GM18507 (cell line): ENCODE results near the gene NRP1.

Experiments
- DNase-seq: peaks from one replicate; pipeline ENCODE4 v3.0.0; 2011; ENCODE audit warnings: low read depth; ENCODE audit not compliant: insufficient read length; ENCODE audit errors: extremely low spot score
- FAIRE-seq: peaks from 2 replicates; lab custom pipeline; 2011; peaks lifted over from hg19 to GRCh38; lab: Jason Lieb, UNC

NRP1 gene

DNA sequence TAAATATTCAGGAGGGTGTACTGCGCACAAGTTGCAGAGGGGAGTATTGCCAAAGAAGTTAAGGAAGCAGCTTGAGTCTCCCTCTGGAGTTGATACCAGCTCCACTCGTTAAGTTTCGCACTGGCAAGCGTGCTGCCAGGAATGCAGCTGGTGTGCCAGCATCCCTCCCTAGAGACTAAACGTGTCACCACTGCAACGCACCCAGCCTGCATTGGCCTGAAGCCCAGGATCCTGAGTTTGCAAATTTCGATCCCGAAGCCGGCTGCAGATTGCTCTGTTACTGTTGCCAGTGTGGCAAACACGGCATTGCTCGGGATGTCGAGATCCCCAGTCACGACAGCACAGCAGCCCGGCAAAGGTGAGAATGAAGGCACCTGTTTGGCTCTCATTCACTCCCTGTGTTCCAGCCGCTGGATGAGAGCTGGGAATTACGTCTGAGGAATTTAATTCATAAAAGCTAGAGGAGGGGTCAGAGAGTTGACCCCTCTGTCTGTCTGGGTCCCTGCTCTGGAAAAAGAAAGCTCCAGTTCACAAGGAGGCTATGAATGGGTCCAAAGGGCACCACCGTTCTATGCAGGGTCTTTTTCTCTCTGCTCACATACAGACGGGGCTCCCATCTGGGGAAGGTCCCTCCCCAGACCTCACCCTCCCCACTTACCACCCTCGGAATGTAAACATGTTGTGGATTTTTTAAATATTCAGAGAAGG lies 61.0 kb downstream of the NRP1 start:
- FAIRE-seq (no peak), DNase-seq (no peak)

DNA sequence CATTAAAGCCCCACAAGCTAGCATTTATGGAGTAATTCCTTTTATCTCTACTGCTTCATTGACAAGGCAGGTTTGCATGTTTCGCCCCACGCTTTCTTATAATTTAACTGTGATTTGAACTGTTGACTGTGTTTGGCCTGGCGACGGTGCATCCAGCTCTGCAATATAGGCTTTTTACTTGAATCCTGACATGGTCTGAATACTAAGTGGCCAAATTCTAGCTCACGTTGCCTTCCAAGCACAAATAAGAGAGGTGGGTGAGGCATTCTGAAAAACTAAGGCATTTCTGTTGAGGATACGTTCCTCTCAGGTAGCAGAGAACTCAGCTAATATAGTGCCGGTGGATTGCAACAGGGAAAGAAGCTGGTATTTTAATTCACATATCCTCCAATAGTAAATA lies 61.8 kb downstream of the NRP1 start:
- no peak for FAIRE-seq

DNA sequence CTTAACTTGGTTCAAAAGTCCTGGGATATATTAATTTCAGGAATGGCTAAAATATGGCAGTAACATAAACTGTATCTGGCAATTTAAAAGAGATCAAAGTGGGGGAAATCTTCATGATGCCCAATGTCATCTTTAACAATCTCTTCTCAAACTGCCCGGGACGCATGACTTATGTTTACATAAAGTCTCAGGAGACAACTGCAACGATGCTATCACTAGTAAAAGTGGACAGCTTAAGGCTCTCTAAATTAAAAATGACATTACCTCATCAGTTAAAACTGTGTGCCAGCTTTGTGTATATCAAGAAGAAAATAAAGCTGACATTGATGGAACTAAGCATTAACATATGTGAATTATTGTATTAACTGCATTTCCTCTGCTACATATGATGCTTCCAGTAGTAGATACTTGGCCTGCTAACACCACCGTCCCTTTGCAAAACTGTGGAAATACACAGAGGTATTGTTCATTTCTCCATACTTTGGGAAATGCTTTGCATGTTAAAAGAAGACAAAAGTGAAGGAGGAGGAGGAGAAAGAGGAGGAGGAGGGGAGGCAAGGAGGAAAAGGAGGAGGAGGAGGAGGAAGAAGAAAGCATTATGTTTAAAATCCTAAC lies 62.4 kb downstream of the NRP1 start:
- peak; percentile 24 for FAIRE-seq
- DNase-seq, result no peak

More for the DNA sequence above, 61.8 kb downstream of the NRP1 start:
- DNase-seq, result no peak

DNA sequence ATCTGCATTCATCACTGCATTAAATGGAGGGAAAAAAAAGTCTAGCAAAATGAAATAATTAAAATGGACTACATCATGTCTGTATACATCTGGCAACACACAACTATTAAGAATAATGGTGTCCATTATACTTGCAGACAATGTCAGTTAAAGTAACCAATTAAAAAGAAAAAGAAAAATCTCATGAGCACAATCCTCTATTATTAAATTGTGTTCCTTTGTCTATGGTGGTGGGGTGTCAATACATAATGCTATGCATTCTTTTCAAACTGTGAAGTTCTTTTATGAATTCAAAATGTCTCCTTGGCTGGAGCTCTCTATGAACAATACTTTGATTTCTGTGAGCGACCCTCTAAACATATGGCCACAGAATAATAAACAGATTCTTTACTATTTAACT lies 63.5 kb downstream of the NRP1 start:
- FAIRE-seq (no peak), DNase-seq (no peak)

DNA sequence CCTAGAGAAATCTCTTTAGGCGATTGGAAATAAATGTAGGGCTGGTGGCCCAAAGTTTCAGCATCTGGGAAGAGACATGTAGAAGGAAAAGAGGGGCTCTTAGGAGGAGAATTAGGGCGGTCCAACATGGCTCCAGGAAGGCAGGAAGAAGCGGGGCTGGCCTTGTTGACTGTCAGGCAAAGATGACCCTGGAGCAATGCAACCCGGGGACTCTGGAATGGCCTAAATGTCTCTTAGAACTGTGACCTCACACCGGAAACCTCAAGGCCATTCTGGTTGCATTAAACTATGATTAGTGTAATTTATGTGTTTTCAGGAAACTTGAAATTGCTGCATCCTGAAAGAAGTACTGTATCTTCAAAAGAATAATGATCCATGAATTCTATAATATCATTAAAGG lies 66.8 kb downstream of the NRP1 start:
- FAIRE-seq (no peak), DNase-seq (no peak)

DNA sequence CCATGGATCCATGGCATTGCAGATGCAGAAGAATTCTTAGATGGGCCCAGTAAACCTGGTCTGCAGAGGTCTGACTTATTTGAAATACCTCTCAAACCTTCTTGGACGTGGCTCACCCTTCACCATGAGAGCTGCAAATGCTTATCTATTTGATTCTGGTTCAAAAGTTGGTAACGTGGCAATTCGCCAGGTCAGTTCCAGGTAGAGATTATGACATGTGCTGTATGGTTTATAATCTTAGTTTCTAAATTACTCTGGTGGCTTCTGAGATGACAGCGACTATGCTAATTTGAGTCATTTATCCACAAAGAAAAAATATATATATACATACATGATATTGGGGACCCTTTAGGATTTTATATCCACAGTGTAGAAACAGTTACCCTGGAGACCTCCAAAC lies 68.8 kb downstream of the NRP1 start:
- FAIRE-seq, result no peak
- no peak for DNase-seq

DNA sequence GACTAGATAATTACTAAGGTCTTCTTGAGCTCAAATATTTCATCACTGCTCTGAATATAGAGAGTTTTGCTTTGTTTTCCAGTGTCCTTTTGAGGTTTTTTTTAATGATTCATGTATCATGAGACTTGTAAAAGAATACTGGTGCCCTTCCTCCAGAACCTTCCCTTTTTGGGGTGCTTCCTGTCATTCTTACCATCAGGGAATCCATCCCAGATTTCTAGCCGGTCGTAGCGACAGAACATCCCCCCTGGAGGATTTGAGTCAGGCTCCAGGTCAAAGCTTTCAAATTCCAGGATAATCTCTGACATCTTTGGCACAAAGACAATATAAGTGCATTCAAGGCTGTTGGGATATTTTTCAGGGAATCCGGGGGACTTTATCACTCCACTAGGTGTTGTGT lies 71.0 kb downstream of the NRP1 start:
- no peak for DNase-seq
- no peak for FAIRE-seq

DNA sequence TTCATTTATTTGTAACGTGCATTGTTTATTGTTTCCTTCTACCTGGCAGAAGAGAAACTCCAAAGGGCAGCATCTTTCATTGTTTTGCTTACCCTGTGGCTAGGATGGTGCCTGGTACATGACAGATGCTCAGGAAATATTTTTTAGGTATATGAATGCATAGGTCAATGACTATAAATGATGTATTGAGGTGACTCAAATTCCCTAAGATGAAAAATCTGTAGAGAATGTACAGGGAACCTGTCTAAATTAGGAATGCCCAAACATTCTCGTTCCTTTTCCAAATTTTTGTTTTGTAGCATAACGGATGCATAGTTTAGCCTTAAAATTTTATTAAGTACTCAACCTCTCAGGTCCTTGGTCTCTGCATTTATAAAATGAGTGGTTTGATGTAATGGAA lies 71.6 kb downstream of the NRP1 start:
- no peak for FAIRE-seq
- no peak for DNase-seq

DNA sequence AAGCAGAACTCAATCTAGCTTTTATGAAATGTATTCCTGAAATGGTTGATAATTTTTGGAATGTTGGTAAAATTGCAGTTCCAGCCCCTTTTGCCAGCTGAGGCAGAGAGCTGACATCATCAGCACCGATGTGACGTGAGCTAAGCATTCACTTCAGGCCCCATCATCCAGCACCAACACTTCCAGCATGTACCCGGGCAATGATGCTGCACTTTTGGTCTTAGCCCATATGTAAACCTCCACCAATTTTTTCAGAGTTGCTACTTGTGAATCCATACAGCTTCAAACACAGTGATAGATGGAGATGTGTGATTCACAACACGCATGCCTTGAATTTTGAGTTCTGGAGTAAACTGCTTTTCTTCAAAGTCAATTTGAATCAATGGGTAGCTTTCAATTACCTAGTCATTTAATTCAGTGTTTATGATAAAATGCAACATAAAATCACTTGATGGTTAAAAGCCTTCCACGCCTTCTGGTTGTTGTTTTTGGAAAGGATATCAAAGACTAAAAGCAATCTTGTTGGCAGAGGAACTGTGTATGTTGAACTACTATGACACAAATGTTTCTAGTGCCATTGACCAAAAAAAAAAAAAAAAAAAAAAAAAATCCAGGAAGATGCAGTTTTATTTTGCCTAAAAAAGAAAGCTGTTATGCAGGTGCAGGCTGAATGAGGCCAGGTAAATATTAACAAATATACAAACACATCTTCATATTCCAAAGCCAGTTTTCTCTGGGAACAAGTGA lies 73.9 kb downstream of the NRP1 start:
- FAIRE-seq (no peak), DNase-seq (no peak)

DNA sequence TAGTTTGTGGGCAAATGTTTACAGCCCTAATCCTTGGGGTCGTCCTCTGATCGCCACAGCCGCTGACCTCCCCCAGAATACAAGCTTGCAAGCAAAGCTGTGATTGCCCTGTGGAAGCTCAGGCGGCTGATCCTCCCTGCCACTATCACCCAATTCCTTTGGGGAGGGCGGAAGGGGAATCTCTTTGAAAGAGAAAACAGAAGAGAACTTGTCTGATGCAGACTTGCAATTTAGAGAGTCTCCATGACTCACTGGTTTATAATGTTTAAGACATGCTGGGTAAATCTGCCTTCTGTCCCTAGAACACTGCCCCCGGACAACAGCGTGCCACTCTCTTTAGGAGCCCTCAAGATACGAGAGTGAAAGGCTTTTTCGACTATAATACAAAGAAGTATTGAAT lies 75.5 kb downstream of the NRP1 start:
- FAIRE-seq, result no peak
- DNase-seq, result no peak

DNA sequence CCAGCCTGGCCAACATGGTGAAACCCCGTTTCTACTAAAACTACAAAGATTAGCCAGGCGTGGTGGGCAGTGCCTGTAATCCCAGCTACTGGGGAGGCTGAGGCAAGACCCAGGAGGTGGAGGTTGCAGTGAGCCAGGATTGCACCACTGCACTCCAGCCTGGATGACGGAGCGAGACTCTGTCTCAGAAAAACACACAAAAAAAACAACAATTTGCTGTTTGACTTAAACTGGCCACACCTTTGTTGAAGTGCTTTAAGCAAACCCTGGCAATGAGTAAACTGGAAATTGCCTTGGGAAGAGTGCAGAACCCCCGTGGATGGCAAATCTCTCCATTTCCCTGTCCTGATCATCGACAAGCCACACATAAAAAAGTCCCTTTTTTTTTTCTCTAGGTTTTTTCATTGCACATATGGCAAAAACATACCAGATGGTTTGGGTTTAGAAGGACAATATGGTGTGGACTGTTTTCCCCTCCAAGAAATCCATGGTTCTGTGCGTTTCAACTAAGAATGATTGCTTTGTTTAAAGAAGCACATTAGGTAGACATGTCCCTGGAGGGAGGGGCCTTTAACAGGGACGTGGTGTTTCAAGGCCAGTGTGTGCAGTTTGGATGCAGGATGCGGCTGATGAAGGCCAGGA lies 76.9 kb downstream of the NRP1 start:
- DNase-seq, result no peak
- FAIRE-seq, result no peak

DNA sequence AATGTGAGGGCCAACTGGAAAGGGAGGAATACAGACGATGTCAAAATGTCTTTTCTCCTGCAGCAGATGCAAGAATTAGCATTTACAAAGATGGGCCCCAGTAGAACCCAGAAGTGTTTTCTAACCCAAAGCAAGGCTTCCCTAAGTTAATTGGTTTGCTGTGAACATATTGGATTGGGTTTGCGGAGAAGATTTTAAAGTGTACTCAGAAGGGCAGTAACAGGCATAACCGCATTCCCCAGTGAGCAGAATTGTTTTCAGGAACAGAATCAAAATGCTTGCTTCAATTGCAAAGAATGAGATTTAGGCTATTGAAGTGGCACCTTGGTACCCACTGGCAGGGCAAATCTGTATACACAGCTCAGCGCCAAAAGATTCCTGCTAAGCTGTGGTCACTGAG lies 78.0 kb downstream of the NRP1 start:
- no peak for DNase-seq
- FAIRE-seq, result no peak

DNA sequence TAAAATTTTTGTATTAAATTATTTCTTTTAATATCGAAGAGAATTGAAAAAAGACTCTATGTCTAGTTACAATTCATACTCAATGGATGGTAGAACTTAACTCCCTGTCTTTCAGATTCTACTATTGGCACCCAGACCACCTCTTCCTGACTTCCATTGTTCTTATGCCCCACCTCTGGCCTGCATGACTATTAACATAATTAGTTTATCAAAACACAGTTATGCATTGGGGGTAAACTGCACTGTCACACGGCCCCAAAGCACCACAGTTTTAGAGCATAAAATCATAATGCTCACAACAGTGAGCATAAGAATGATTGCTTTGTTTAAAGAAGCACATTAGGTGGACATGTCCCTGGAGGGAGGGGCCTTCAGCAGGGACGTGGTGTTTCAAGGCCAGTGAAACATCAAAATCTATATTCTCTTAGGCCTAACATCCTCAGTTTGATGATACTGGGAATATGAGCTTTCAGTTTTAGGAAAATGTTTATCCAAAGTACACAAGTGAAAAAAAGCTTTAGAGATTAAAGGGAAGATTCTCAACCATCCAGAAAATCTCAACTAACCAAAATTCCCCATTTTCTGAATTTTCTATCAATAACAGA lies 79.8 kb downstream of the NRP1 start:
- DNase-seq, result no peak
- FAIRE-seq, result no peak

DNA sequence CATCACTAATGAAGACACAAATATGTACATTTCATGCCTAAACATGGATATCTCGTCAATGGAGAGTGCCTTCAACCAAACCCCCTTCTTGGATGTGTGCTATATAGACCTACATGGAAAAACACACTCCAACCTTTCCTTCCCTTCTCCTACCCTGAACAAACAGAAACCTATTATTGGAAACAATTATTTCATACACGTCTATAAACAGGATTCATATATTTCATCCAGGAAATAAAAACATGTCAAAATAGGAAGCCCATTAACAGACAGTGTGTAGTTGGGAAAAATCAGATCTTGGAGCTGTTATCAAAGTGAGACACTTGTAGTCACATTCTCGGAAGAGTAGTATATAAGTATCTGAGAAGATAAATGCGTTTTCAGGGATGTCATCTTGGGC lies 81.1 kb downstream of the NRP1 start:
- FAIRE-seq (no peak), DNase-seq (no peak)

DNA sequence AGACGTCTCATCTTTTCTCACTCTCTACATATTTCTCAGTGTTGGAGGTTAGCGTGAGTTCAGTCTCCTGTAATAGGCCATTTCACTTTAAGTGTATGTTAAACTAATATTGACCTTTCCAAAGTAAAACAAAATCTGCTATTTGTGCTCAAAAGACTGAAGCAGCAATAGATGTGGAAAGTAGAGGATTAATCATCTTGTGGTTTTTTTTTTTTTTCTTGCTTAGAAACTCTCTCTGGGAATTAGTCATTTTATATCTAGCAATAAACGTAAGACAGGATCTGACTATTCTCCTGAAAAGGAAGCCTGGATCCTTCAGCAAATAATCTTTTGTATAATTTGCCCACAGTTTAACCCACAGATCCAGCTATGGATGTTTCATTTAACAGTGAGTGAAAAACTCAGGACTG lies 81.7 kb downstream of the NRP1 start:
- no peak for DNase-seq
- no peak for FAIRE-seq

DNA sequence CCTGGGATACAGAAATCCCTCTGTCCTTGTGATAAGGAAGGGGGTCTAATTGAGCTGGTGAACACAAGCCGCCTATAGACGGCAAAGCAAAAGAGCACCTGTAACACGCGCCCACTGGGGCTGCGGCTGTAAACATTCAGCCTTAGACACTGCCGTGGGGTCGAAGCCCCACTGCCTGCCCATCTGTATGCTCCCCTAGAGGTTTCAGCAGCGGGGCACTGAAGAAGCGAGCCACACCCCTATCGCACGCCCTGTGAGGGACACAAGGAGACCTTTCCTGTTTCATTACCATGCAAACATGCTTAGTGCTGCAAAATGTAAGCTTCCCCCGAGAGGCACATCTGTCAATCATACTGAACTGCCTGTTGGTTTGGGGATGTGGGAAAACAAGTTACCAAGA lies 82.1 kb downstream of the NRP1 start:
- DNase-seq (no peak), FAIRE-seq (no peak)

DNA sequence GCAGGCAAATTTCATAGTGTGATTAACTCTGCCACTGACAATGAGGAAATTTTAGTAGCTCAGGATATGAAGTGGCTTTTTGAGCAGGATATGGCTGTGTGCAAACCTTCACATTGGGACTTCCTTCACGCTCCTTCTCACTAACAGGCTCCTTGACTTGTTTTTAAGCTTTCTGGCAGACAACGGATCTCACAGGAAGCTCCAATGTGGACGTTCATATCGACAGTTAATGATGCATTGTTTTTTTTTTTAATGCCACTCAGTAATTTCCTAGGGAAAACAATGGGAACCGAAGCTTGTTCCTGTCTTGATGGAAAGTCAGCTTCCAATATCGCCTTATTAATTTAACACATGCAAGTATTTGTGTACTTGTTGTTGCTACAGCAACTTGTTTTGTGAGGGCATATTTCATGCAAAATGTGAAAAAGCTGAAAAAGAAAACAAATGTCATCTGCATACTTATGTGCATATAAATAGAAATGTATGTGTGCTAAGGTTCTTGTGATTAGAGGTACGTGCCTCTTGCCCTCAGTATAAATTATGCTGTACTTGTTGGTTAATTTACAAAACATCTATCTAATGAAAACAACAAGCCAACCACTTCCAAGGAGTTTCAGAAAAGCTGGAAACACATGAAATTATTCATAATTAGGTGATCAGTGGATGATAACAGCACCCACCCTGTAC lies 84.7 kb downstream of the NRP1 start:
- no peak for FAIRE-seq
- no peak for DNase-seq

DNA sequence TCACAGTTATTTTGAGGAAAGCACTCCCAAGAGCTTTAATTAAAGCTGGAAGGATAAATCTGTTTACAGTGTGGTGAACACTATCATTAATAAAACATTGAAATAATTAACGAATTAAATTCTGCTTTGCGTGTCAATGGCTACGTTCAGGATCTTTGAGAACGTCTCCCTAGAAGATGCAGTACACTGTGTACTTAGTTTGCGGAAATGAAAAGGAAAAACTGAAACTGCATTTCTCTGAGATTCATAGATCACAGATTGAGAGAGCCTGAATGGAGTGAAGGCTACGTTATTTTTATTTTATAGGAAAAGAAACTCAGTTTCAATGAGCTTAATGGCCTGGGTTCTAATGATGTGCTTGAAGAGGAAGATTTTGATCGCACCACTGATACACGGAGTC lies 85.3 kb downstream of the NRP1 start:
- DNase-seq (no peak), FAIRE-seq (no peak)

DNA sequence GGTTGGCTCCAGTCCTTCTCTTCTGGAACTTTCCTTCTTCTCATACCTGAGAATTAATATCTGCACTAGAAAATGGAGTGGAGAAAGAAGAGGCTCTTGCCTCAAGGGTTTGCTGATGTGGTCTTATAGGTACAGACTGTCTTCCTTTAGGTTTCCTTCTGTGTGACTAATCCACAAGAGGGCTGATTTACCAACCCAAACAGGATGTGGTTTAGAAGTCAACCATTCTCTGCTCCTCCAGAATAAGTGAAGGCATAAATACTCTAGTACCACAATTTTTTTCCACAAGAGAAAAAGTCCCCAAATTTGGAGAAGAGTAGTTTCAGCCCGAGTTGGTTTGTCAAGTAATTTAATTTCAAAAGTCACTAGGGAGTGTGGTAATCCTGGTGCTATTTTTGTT lies 85.8 kb downstream of the NRP1 start:
- FAIRE-seq (peak; percentile 29), DNase-seq (no peak)
